Islet of Langerhans (tissue), 1 donor: ENCODE measurements around the gene DOK7.

Experiments
- FAIRE-seq: peaks from one replicate; lab custom pipeline; 2011; peaks lifted over from hg19 to GRCh38; lab: Jason Lieb, UNC

The DOK7 gene

DNA sequence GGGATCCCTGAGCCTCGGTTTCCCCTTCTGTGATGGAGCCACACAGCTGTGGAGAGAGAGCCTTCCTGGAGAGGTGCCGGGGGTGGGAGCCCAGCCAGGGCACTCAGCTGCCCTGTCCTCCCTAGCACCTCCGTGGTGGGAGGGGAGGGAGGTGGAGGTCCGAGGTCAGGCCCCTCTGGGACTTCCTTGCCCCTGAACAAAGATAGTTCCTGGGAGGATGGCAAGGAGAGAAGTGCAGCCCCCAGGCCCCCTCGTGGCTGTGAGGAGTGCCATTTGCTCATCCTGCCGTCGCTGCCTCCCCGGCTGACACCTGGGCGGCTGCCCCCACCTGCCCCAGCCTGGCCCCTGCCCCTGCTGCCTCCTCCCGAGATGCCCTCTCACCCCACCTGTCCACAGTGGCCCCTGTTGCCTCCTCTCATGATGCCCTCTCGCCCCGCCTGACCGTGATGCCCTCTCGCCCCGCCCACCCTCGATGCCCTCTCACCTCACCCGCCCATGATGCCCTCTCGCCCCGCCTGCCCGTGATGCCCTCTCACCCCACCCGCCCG, 12.7 kb downstream of the DOK7 start:
- no peak for FAIRE-seq

DNA sequence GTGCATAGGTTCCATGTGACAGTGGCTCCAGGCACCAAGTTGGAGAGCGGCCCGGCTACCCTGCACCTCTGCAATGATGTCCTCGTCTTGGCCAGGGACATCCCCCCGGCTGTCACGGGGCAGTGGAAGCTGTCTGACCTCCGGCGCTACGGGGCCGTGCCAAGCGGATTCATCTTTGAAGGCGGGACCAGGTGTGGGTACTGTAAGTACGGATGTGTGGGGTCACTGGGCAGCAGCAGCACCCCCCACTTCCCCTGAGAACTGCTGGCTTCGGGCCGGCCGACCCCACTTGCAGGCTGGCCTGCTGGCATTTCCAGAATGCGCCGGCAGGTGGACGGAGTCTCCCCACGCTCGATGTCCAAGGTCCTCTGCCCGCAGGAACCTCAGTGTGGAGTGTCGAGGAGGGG, 13.2 kb downstream of the DOK7 start:
- FAIRE-seq: no peak

DNA sequence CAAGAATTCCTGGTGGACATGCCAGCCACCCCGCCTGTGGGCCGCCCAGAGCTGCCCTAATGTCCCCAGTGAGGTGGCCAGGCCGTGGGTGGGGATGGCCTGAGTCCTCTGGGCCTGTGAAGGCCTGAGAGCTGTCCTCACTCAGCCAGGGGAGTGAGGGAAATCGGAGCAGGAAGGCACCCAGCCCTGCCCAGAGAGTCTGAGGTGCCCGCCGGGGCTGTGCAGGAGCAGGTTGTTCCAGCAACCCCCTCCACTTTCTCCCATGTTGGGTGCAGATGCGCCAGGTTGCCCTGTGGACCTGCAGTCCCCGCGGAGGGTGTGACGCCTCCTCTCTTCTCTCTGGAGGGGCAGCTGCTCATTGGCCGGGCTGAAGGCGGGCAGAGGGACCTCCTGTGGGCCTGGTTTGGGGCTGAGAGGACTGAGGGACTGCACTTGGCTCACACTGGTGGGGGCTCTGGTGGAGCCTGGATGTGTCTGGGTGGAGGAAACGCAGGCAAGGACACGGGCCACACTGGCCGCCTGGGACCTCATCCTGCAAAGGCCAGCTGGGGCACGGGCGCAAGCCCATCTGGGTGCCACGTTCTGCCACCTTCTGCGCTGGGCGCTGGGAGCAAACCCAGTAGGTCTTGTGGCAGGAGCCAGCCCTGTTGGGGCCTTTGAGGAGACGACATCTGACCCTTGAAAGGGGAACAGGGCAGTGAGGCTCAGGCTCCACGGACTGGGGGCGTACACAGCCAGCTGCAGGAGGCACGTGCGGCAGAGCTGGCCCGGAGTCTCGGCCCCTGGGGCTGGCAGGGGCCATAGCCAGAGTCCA, 14.0 kb downstream of the DOK7 start:
- FAIRE-seq: no peak

DNA sequence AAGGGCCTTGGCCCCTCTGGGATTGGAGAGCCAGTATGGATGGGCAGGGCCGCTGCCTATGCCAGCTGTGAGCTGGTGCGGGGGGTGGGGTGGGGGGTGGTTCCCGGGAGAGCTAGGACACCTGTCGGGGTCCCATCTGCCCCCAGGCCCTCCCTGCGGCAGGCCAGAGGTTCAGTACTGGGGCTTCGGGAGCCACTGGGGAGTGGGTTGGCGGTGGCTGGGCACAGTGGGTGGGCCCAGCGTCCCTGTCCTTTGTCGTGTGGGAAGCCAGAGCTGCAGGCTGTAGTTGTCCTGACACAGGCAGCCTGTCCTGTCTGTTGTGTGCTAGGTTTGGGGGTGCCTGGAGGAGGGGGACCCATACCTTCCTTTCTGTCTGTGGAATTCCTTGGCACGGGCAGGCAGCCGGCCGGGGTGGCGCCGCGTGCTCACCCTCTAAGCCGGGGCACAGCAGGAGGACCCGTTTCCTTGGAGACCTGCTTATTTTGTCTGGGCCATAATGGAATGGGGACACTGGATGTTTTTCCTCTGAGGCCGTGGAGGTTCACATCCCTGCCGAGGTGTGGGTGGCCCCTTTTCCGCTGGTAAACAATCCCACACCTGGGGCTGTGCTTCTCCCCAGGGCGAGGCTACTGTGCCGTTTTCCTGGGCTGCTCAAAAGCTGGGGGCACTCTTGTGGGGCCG, 14.8 kb downstream of the DOK7 start:
- no peak for FAIRE-seq

DNA sequence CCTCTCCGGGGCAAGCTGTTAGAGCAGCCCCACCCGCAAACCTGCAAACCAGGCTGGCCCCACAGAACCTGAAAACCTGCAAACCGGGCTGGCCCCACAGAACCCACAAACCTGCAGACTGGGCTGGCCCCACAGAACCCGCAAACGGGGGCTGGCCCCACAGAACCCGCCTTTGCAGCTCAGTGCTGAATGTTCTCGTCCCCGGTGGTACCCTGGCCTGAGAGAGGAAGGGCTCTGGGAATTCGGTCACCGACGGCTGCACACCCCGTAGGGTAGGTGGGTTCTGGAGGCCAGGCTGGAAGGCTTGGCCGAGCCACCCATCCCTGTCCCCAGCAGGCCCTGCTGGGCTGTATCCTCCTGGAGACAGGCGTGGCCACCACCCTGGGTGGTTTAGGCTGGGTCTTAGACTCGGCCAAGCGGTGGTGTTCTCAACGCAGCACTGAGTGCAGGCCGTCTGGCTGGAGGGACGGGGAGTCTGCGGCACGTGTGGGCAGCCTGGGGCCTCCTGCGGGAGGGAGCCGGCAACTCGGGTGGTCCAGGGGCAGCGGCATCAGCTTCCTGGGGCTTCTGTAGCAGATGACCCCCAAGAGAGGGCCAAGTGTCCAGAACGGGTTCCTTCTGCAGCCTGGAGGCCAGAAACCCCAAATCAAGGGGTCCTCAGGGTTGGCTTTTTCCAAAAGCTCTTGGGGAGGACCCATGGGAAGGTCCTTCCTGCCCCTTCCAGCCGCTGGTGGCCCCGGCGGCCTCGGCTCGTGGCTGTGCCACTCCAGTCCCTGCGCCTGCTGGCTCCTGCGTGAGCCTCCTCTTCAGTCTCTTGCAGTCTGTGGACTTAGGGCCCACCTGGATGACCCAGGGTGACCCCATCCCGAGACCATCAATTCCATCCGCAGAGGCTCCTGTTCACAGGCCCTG, 15.6 kb downstream of the DOK7 start:
- no peak for FAIRE-seq

DNA sequence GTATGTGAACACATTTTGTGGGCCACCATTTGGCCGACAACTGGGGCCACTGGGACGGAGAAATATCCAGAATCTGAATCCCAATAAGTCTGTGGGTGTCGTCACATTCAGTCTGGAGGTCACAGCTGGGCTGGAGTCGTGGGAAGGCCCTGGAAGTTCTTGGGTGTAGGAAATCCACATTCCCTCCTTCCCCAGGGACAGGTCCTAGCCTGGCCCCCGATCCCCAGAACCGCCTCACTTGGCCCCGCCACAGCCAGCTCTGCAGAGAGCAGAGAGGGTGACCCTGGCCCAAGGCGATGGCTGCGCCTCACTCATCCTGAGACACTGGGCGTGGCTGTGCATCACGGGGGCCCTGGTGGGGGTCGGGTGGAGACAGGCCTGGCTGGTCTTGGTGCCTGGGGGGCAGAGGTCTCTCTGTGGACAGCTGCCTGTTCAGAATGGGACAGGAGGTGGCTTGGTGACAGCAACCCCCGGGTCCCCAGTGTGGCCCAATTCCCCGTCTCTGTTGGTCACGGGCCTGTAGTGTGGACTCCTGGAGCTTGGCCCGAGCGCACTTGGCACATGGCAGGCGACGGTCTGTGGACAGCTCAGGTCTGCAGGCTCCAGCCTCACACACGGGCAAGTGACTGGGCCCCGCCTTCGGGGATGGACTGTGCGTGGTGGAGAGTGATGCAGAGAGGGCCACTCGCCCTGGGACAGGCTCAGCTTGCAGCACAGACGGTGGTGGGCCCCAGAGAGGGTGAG, 16.4 kb downstream of the DOK7 start:
- no peak for FAIRE-seq

DNA sequence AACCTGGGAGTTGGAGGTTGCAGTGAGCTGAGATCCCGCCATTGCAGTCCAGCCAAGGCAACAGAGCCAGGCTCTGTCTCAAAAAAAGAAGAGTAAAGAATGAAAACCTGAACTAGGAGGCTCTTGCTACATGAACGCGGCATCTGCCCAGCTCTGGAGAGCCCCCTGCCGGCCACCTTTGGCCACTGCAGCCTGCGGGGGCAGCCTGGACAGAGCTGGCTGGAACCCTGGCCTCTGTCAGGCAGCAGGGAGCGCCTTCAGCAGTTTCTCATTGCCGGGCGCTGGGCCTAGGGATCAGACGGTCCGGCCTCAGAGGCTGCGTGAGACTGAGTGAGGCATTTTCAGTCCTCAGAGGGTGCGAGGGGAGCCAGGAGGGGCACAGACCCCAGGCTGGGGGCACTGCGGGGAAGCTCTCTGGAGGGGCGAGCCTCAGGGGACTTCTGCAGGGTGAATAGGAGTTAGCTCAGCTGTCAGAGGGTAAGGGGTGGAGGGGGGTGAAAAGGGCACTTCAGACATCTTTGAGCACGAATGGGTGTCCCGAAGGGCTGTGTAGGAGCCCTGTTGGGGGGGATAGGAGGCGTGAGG, 17.5 kb downstream of the DOK7 start:
- no peak for FAIRE-seq

DNA sequence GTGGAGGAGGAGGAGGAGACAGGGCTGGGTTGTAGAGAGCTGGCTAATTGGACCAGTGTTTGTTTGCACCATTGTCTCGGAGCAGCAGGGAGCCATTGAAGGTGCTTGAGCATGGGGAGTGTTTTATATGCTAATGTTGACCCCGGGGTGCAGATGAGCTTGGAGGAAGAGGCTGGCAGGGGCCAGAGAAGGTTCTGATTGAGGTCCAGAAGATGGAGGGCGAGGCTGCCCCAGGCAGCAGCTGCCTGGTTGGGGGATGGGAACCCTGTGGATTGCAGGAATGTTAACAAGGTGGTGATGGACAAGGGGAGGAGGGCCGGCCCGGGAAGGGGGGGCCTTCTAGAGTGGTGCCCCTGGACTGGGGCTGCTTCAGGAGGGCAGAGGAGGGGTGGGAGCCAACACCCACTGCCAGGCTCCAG, 18.0 kb downstream of the DOK7 start:
- no peak for FAIRE-seq

DNA sequence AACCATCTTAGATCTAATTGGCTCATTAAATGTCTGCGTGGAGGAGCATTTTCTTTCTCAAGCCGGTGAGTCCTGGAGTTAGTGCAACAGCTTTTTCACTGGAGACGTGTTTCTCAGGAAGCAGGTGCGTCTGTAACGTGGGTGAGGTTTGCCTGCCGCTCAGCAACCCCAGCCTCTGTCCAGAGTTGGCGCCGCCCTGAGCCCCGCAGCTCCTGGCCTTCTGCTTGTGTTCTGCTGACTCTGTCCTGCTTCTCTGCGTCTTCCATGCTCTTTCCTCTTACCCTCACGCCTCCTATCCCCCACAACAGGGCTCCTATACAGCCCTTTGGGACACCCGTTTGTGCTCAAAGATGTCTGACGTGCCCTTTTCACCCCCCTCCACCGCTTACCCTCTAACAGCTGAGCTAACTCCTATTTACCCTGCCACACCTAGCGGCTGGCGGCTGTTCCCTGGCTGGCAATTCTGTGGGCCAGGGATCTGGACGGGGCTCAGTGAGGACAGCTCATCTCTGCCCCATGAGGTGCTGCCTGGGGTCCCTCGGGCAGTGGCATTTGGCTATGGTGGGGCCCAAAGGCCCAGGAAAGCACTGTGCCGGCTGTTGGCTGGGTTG, 18.8 kb downstream of the DOK7 start:
- no peak for FAIRE-seq

DNA sequence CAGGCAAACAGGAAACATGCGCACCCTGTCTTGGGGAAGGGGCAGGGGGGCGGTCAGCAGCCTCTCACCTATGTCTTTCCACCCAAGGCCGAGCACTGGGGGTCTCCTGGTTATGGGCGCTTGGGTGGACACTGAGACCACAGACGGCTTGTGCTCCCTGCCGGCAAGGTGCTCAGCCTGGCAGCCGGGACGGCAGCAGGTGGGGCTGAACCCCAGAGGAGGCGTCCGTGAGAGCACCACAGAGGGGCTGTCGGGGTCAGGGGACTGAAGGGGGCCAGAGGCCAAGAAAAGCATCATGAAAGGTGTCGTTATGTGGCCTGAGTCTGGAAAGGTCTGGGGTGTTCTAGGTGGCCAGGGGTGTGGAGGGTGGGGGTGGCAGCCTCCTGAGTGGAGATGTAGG, 19.6 kb downstream of the DOK7 start:
- FAIRE-seq: no peak

DNA sequence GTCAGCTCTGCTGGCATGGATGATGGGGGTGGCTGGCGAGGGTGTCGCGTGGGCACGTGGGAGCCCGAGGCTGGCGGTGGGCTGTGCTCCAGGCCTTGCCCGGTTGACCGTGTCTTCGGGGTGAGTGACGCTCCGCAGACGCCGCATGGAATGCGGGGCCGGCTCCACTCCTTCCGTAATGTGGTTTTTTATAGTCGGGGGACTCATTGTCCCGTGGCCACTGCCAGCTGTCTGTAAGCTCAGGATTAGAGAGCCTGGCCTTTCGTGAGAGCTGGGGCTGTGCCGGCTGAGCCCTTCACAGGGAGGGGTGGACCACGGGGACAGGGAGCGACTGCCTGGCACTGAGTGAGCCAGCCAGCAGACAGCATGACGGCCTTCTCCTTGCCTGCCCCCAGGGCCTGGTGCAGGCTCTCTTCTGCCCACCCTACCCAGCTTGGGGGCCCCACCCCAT, 20.4 kb downstream of the DOK7 start:
- FAIRE-seq: no peak

DNA sequence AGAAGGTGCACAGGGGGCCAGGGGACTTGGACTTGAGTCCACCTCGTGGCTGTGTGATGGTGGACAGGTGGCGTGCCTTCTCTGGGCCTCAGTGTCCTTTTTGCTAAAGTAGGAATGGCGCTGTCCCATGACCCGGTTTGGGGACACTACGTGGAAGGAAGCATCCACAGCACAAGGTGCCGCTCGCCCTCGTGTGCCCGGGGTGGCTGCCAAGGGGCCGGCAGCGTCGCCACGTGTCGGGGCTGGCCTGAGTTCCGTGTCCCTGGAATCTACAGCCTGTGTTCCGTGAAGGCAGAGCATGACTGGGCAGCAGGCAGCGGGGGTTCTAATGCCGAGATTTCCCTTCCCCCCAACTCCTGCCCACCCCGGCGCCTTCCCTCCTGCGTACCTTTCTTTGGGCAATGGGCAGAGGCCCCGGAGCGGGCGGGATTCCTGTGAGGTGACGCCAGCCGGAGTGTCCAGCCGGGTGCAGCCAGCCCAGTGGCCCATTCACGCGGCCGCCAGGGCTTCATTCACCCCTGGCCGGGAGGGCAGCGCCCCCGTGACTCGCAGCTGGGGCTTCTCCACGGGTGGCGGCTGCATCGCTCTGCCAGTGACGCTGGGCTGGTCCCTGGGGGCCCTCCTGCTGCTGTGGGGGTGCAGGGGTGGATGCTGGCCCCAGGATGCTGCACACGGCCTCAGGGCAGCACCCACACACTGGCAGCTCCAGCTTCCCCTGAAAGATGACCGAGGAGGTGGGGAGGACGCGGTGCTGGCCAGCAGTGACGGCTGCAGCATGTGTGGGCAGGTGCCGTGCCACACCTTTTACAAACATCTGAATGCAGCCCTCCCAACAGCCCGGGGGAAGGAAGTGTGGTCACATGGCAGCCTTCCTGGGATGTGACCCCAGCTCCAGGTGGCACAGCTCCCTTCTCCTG, 21.2 kb downstream of the DOK7 start:
- no peak for FAIRE-seq

DNA sequence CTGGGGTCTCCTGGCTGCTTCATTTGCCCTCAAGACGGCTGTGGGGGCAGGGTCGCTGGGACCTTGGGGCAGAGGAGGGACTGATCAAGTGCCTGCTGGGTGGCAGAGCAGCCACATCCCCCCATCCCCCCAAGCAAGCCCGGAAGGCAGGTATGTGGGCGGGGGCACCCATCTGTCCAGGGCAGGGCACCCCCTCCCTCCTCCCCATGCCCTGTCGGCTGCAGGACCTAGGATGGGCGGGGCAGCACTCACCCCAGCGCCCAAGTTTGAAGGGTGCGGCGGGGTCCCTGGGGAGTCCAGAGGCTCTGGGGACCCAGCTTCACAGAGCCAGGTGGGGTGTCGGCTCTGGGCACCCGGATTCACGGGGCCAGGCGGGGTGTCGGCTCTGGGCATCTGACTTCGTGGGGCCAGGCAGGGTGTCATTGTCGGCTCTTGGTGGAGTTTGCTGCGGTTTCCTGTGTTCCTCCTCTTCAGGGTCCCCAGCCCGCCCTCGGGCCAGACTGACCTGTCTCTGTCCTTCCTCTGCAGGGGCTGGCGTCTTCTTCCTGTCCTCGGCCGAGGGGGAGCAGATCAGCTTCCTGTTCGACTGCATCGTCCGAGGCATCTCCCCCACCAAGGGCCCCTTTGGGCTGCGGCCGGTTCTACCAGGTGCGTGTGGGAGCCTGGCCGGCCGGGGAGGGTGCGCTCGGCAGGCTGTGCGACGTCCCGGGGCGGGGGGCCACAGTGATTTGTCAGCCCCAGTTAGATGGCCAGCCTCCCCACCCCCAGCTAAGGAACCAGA, 22.1 kb downstream of the DOK7 start:
- no peak for FAIRE-seq

DNA sequence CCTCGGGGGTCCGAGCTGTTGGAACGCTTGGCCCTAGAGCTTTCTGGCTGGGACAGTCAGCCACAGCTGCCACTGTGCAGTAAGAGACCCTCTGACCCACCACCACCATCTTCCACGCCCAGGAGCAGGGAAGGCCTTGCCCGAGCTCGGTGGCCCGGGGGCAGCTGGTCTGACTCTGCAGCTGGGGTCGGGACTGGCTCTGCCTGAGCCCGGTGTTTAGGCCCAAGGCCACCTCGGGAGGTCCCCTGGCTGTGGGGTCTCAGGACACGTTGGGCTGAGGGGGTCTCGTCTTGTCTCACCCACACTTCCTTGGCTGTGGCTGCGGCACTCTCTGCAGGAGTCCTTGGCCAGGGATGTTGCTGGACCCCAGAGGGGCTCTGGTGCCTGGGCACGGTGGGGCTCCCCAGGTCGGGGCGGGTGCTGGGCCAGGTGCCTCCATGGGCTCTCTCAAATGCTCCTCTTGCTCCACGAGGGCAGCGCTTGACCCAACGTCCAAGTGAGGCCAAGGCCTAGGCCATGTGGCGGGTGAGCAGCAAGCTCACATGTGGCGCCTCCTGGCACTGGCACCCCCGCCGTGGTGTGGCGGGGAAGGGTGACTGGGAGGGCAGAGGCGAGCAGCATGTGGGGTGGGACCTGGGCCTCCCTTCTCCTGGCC, 22.9 kb downstream of the DOK7 start:
- no peak for FAIRE-seq

DNA sequence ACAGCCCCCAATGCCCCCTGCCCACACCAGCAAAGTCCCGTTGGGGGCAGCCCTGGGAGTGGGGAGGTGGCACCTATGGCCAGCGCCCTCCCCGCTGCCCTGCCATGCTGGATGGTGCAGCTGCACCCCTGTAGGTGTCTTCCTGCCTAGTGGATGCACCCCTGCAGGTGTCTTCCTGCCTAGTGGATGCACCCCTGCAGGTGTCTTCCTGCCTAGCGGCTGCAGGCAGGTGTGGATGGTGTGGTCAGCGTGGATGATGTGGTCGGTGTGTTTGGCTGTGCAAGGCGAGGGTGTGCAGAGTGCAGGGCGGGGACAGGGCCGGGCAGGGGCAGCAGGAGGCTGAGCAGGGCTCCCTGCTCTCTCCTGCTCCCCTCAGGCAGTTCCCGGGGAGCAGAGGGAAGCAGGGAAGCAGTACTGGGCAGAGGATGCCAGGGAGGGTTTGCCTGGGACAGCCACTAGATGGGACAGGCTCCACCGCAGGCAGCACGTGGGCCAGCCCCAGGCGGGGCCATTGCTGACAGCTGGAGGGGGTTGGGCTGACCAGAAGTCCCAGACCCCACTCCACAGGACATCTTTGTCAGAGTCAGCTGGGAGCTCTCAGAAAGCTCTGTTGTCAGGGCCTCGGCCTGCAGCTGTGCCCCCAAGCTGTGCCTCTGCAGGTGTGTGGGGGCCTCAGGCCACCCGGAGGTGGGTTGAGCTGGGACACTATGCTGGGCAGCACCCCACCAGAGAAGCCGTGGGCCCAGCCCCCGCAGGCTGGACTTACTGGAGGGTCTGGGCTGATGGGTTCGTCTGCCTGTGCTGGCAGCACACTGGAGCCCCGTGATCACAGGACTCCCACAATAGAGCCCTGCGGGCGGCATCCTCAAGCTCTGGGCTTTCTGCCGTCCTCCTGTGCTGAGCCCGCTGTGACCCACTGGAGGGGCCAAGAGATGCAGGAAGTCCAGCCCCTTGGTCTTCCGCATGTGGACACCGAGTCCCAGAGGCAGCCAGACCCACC, 23.7 kb downstream of the DOK7 start:
- FAIRE-seq: no peak

DNA sequence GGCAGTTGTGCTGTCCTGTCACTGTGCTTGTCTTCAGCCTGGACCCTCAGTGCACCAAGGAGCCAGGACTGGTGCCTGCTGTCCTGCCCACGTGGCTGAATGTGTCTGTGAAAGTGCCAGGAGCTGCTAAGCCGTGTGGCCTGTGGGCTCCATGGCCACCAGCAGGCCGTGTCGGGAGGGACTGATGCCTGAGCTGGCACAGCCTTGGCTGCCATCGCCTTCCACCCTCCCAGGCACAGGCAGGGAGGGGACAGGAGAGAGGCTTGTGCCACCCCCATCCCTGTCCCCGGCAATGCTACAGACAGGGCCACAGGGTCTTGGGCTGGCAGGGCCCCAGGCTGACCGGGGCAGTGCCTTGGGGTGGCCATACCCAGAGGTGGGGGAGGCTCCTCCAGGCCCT, 24.8 kb downstream of the DOK7 start:
- no peak for FAIRE-seq

DNA sequence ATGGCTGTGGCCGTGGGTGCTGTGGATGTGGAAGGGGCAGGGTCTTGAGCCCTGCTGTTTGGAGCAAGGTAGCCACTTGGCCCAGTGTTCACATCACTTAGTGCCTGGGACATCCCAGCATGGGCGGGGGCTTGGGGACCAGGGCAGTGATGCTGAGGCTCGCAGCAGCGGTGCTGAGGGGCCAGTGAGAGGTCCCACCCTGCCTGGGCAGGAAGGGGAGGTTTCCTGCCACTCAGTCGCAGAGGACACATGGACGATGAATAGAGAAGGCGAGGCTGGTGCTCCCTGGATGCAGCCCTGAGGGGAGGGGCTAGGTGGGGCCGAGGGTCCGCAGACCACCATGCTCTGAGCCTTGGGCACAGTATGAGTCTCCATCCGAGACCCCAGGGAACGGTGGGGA, 25.7 kb downstream of the DOK7 start:
- no peak for FAIRE-seq
